Neural cell (in vitro differentiated cells): Measurements from ENCODE around the gene SH3BGRL2. TPM values are rescaled to one million over a fixed set of nuclear protein-coding genes. Genes with fewer than 3 reads are reported as not detected.

Source experiments
- H2AFZ ChIP-seq: fragments of 200-600, 300-800 bp; sonication (generic), shearing (Covaris generic); 2 replicates; pipeline ENCODE4 v1.6.0; 2014; ENCODE audit warnings: low read depth, mild to moderate bottlenecking, antibody characterized with exemption, low read length, moderate library complexity
- H3F3A ChIP-seq: fragments of 200-600 bp; shearing (Covaris generic); 2 replicates; pipeline ENCODE4 v1.6.1; 2016; ENCODE audit warnings: mild to moderate bottlenecking, moderate library complexity, mixed read lengths, antibody characterized with exemption, low read length; ENCODE audit not compliant: insufficient read depth, poor library complexity, severe bottlenecking
- H3K27ac ChIP-seq: fragments of 200-600, 300-800 bp; sonication (generic), shearing (Covaris generic); 2 replicates; pipeline ENCODE4 v1.5.1; 2014; ENCODE audit warnings: mild to moderate bottlenecking, low read length, moderate library complexity
- H3K27me3 ChIP-seq: fragments of 300-800, 200-600 bp; sonication (generic), shearing (Covaris generic); 2 replicates; pipeline ENCODE4 v1.6.0; 2014; ENCODE audit warnings: mild to moderate bottlenecking, low read depth, low read length, moderate library complexity; ENCODE audit not compliant: insufficient read depth
- H3K36me3 ChIP-seq: fragments of 300-800, 200-600 bp; sonication (generic), shearing (Covaris generic); 2 replicates; pipeline ENCODE4 v1.5.1; 2014; ENCODE audit warnings: mild to moderate bottlenecking, antibody characterized with exemption, low read length, moderate library complexity; ENCODE audit not compliant: insufficient read depth
- H3K4me2 ChIP-seq: fragments of 300-800, 200-600 bp; sonication (generic), shearing (Covaris generic); 2 replicates; pipeline ENCODE4 v1.6.0; 2014; ENCODE audit warnings: mild to moderate bottlenecking, low read length
- H3K4me3 ChIP-seq: fragments of 300-800, 200-600 bp; sonication (generic), shearing (Covaris generic); 2 replicates; pipeline ENCODE4 v1.5.1; 2014; ENCODE audit warnings: mild to moderate bottlenecking, low read length, moderate library complexity
- H3K79me2 ChIP-seq: fragments of 200-600 bp; shearing (Covaris generic); replicated peaks from 2 replicates; pipeline ENCODE4 v1.6.0; 2014; ENCODE audit warnings: mild to moderate bottlenecking, low read length, moderate library complexity; ENCODE audit not compliant: insufficient read depth
- H3K9ac ChIP-seq: fragments of 300-800, 200-600 bp; sonication (generic), shearing (Covaris generic); 2 replicates; pipeline ENCODE4 v1.6.1; 2016; ENCODE audit warnings: mild to moderate bottlenecking, low read length, mixed read lengths
- H3K9me2 ChIP-seq: fragments of 200-600 bp; shearing (Covaris generic); 2 replicates; pipeline ENCODE4 v1.6.1; 2016; ENCODE audit warnings: mild to moderate bottlenecking, low read length, mixed read lengths; ENCODE audit not compliant: insufficient read depth
- H3K9me3 ChIP-seq: fragments of 200-600, 300-800 bp; sonication (generic), shearing (Covaris generic); 2 replicates; pipeline ENCODE4 v1.6.1; 2016; ENCODE audit warnings: mild to moderate bottlenecking, mixed run types, low read length, moderate library complexity, mixed read lengths
- H4K20me1 ChIP-seq: fragments of 200-600 bp; shearing (Covaris generic); 2 replicates; pipeline ENCODE4 v1.6.1; 2016; ENCODE audit warnings: mild to moderate bottlenecking, mixed run types; ENCODE audit not compliant: insufficient read depth
- EP300 ChIP-seq: fragments of 450-650 bp; conservative IDR thresholded peaks from 2 replicates; pipeline ENCODE4 v1.6.1; 2014; ENCODE audit warnings: antibody characterized with exemption, mild to moderate bottlenecking, moderate library complexity; ENCODE audit not compliant: poor library complexity, severe bottlenecking
- EZH2 ChIP-seq: fragments of 200-600, 300-800 bp; shearing (Covaris generic), sonication (generic); IDR thresholded peaks from 2 replicates; pipeline ENCODE4 v1.6.1; 2014; ENCODE audit warnings: antibody characterized with exemption, low read length, borderline replicate concordance, mild to moderate bottlenecking; ENCODE audit not compliant: insufficient read depth, poor library complexity, severe bottlenecking
- MXI1 ChIP-seq: fragments of 450-650 bp; conservative IDR thresholded peaks from 2 replicates; pipeline ENCODE4 v1.6.1; 2014; ENCODE audit warnings: antibody characterized with exemption, mild to moderate bottlenecking; ENCODE audit not compliant: poor library complexity, severe bottlenecking
- POLR2AphosphoS5 ChIP-seq: IDR thresholded peaks from 2 replicates; pipeline ENCODE4 v1.6.1; 2012
- RAD21 ChIP-seq: fragments of 450-650 bp; conservative IDR thresholded peaks from 2 replicates; pipeline ENCODE4 v1.6.1; 2014; ENCODE audit warnings: antibody characterized with exemption, mild to moderate bottlenecking, moderate library complexity
- REST ChIP-seq: IDR thresholded peaks from 2 replicates; pipeline ENCODE4 v1.6.1; 2012; ENCODE audit warnings: borderline replicate concordance
- SMC3 ChIP-seq: fragments of 450-650 bp; conservative IDR thresholded peaks from 2 replicates; pipeline ENCODE4 v1.6.1; 2014; ENCODE audit warnings: antibody characterized with exemption, mild to moderate bottlenecking, moderate library complexity; ENCODE audit not compliant: poor library complexity
- TAF1 ChIP-seq: IDR thresholded peaks from 2 replicates; pipeline ENCODE4 v1.6.1; 2012; ENCODE audit warnings: low read depth
- polyA plus RNA-seq: library from polyadenylated mRNA; depleted of rRNA; stranded (reverse); fragments of >200 nt; gene quantifications from 2 replicates; pipeline ENCODE4 v1.2.3, GENCODE V29; 2014
- TF ChIP-seq, protein P1 (sequence below): fragments of 450-650 bp; IDR thresholded peaks from 2 replicates; pipeline ENCODE4 v1.5.1; 2014; ENCODE audit warnings: antibody characterized with exemption, mild to moderate bottlenecking, moderate library complexity; ENCODE audit not compliant: poor library complexity, severe bottlenecking

SH3BGRL2 gene
- polyA plus RNA-seq, 1 donor from 2014 or later = 25.3 TPM

DNA sequence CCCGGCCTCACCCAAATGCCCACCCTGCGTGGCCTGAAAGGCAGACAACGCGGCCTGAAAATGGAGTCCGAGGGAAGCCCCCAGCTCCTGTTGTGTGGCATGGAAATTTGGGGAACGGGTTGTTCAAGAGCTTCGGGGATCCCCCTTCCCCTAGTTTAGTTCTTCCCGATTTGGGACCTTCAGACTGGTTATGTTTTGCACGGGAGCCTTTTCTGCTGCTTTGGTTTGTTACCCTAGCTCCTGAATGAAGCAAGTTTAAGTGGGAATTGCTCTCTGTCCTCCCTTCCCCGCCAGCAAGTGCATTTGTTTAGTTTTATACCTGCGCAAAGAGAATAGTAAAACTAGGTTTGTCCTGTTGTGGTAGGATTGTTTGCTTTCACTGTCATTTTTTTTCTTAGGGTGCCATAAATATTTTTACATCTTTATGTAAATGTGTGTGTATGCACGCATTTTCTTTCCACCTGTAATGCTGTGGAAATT is 604 bp downstream of the SH3BGRL2 start (continued):
- TF ChIP-seq, protein P1, sequence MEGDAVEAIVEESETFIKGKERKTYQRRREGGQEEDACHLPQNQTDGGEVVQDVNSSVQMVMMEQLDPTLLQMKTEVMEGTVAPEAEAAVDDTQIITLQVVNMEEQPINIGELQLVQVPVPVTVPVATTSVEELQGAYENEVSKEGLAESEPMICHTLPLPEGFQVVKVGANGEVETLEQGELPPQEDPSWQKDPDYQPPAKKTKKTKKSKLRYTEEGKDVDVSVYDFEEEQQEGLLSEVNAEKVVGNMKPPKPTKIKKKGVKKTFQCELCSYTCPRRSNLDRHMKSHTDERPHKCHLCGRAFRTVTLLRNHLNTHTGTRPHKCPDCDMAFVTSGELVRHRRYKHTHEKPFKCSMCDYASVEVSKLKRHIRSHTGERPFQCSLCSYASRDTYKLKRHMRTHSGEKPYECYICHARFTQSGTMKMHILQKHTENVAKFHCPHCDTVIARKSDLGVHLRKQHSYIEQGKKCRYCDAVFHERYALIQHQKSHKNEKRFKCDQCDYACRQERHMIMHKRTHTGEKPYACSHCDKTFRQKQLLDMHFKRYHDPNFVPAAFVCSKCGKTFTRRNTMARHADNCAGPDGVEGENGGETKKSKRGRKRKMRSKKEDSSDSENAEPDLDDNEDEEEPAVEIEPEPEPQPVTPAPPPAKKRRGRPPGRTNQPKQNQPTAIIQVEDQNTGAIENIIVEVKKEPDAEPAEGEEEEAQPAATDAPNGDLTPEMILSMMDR = no peak
- TF ChIP-seq RAD21 = no peak

GRCh38 chr6:79632580-79632979 is 1.5 kb downstream of the SH3BGRL2 start:
- no peak overlapping the region for H2AFZ ChIP-seq
- no peaks in the 10 kb centered on the region for H4K20me1 ChIP-seq
- peak overlapping the region; percentile 95 for H3K9ac ChIP-seq
- peaks cover 57% of the 10 kb centered on the region for H3K79me2 ChIP-seq
- H3K9me2 ChIP-seq = no peaks in the 10 kb centered on the region
- peak overlapping the region; percentile 82 for H3K4me3 ChIP-seq
- no peaks in the 10 kb centered on the region for H3K27me3 ChIP-seq
- H3K9me3 ChIP-seq = no peaks in the 10 kb centered on the region
- no peak for TF ChIP-seq MXI1
- TF ChIP-seq EP300 = no peak
- TF ChIP-seq RAD21 = no peak
- TF ChIP-seq TAF1 = no peak
- H3K4me2 ChIP-seq = peak overlapping the region; percentile 95
- H3F3A ChIP-seq = no peaks in the 10 kb centered on the region
- H3K27ac ChIP-seq = no peak overlapping the region
- no peaks in the 10 kb centered on the region for H3K36me3 ChIP-seq

DNA sequence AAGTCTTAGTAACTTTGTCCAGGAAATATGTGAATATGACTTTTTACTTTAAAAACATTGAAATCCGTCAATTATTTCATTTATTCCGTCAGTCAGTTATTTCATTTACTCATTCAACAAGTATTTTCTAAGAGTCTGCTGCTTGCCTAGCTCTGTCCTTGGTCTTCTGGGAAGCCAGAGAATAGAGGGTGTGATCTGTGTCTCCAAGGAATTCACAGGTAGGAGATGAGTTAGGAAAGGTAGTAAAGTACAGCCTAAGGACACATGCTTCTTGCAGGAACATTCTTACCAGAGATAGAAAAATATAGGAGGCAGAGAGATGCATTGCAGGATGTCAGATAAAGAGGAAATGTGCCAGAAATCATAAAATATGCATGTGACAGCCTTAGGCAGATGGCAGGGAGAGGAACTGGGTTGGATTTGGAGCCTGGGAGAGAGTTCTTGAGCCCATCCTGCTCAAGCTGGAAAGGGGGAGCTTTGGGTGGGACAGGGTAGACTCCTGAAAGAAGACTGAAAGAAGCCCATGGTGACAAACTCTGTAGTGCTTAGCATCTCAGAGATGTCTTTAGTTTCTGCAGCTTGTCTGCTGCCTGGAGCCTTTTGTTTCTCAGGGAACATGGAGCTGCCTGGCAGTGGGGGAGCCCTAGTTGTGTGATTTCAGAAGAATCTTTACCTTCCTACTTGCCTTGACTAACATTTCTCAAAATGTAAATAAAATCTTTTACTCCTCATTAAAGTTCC is 3.5 kb downstream of the SH3BGRL2 start:
- H3K36me3 ChIP-seq = no peaks in the 10 kb centered on the region

More for the DNA sequence above, 3.5 kb downstream of the SH3BGRL2 start:
- Histone ChIP-seq H2AFZ (no peak overlapping the region), H3K27me3 (no peaks in the 10 kb centered on the region), H3F3A (no peaks in the 10 kb centered on the region), H3K9me2 (no peaks in the 10 kb centered on the region), H3K79me2 (peaks cover 72% of the 10 kb centered on the region), H3K9me3 (no peaks in the 10 kb centered on the region), H3K27ac (no peak overlapping the region), H3K4me2 (peak overlapping the region; percentile 57), H3K9ac (no peak overlapping the region), H4K20me1 (no peaks in the 10 kb centered on the region), H3K4me3 (peak overlapping the region; percentile 82)
- TF ChIP-seq MXI1 (no peak), REST (no peak), TAF1 (no peak), EP300 (no peak), POLR2AphosphoS5 (no peak), RAD21 (no peak), EZH2 (no peak), SMC3 (no peak)
- TF ChIP-seq, protein P1 = no peak
